HG03439 (cell line): ENCODE measurements around the gene B4GALT2.

Experiments used
- ATAC-seq: cut with Tn5 transposase; IDR thresholded peaks from one replicate; pipeline ENCODE4 v1.9.1; 2021; ENCODE audit warnings: mild to moderate bottlenecking, moderate library complexity; ENCODE audit not compliant: unreplicated experiment

Gene B4GALT2

GRCh38 chr1:43983253-43983899 lies 4.4 kb downstream of the B4GALT2 start:
- no peak for ATAC-seq

- no peak for ATAC-seq
Measured at GRCh38 chr1:43984855-43985254, 5.8 kb downstream of the B4GALT2 start.

- ATAC-seq: no peak
Measured at GRCh38 chr1:43985984-43986595, 7.1 kb downstream of the B4GALT2 start.

- no peak for ATAC-seq
Measured at GRCh38 chr1:43986712-43987111, 7.7 kb downstream of the B4GALT2 start.

GRCh38 chr1:43987159-43987902 lies 8.3 kb downstream of the B4GALT2 start:
- no peak for ATAC-seq

GRCh38 chr1:43990271-43991199 lies 11.5 kb downstream of the B4GALT2 start:
- no peak for ATAC-seq

- no peak for ATAC-seq
Measured at GRCh38 chr1:43991200-43991475, 12.1 kb downstream of the B4GALT2 start.

- ATAC-seq: peak; percentile 75
Measured at GRCh38 chr1:43991476-43992231, 12.6 kb downstream of the B4GALT2 start, which contains the start of gene CCDC24. CCDC24 (plus strand) TSS chr1:43991599; CDS start chr1:43991879, 280 bp downstream.

GRCh38 chr1:43992232-43992995 lies 13.4 kb downstream of the B4GALT2 start:
- no peak for ATAC-seq

- ATAC-seq: no peak
Measured at GRCh38 chr1:43993206-43993914, 14.3 kb downstream of the B4GALT2 start.

- ATAC-seq: no peak
Measured at GRCh38 chr1:43994071-43994470, 15.1 kb downstream of the B4GALT2 start.

- no peak for ATAC-seq
Measured at GRCh38 chr1:43994794-43995790, 16.1 kb downstream of the B4GALT2 start.

- ATAC-seq: no peak
Measured at GRCh38 chr1:43995984-43996732, 17.1 kb downstream of the B4GALT2 start.

- no peak for ATAC-seq
Measured at GRCh38 chr1:43996733-43997115, 17.7 kb downstream of the B4GALT2 start.

- ATAC-seq: no peak
Measured at GRCh38 chr1:43997295-43997999, 18.4 kb downstream of the B4GALT2 start.

GRCh38 chr1:43998000-43998378 lies 19.0 kb downstream of the B4GALT2 start:
- no peak for ATAC-seq

GRCh38 chr1:43999455-43999854 lies 20.4 kb downstream of the B4GALT2 start:
- ATAC-seq: no peak
